IPS DF 6.9 (cell line): ENCODE measurements around the gene TACC2.

ENCODE experiments used
- DNase-seq: peaks from one replicate; pipeline ENCODE4 v3.0.0-alpha.2; 2013; ENCODE audit warnings: low read depth, low spot score
- H3K27ac ChIP-seq: one replicate; pipeline ENCODE4 v1.5.1; 2013; ENCODE audit warnings: low read length, control low read depth
- H3K27me3 ChIP-seq: 2 replicates; pipeline ENCODE4 v1.6.1; 2013; ENCODE audit warnings: mild to moderate bottlenecking, low read length; ENCODE audit not compliant: control insufficient read depth, insufficient read depth
- H3K36me3 ChIP-seq: 2 replicates; pipeline ENCODE4 v1.6.1; 2013; ENCODE audit warnings: low read length; ENCODE audit not compliant: control insufficient read depth, insufficient read depth
- H3K4me1 ChIP-seq: 2 replicates; pipeline ENCODE4 v1.6.1; 2013; ENCODE audit warnings: low read length; ENCODE audit not compliant: control insufficient read depth, insufficient read depth
- H3K4me3 ChIP-seq: 2 replicates; pipeline ENCODE4 v1.5.1; 2013; ENCODE audit warnings: mild to moderate bottlenecking, low read length
- H3K9me3 ChIP-seq: 2 replicates; pipeline ENCODE4 v1.6.1; 2013; ENCODE audit warnings: low read length, inconsistent platforms; ENCODE audit not compliant: control insufficient read depth, insufficient read depth
- WGBS: extraction: QIAGEN DNeasy Blood & Tissue Kit; methylation state at CpG from one replicate; pipeline ENCODE4 v1.1.7; 2013; ENCODE audit warnings: mixed read lengths, missing lambda C conversion rate; ENCODE audit not compliant: insufficient read length, insufficient coverage; 5-methylcytosine and 5-hydroxymethylcytosine counted together

Gene TACC2

DNA sequence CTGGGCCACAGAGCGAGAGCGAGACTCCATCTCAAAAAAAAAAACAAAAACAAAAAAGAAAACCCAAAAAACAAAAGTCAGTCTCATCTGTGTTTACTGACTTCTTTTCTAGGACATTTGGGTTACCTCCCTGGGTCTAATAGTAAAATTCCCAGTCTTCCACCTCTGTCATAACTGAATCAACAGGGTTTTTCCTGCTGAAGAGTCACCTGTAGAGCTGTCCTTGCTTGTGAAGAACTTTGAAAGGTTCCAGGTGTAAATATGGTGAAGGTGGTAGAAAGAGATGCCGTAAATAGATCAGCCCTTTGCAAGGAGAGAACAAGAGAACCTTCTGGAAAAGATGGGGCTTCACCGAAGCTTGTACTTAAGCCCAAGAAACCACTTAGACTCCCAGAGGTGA is 169.4 kb downstream of the TACC2 start:
- Histone ChIP-seq H3K36me3 (no peaks in the 10 kb centered on the region), H3K4me3 (no peak overlapping the region), H3K9me3 (no peaks in the 10 kb centered on the region), H3K27ac (no peak overlapping the region), H3K4me1 (peaks cover 4% of the 10 kb centered on the region), H3K27me3 (no peaks in the 10 kb centered on the region)
- no CpG with 5 or more reads among the region's 4 CpGs for WGBS
- DNase-seq: no peak

DNA sequence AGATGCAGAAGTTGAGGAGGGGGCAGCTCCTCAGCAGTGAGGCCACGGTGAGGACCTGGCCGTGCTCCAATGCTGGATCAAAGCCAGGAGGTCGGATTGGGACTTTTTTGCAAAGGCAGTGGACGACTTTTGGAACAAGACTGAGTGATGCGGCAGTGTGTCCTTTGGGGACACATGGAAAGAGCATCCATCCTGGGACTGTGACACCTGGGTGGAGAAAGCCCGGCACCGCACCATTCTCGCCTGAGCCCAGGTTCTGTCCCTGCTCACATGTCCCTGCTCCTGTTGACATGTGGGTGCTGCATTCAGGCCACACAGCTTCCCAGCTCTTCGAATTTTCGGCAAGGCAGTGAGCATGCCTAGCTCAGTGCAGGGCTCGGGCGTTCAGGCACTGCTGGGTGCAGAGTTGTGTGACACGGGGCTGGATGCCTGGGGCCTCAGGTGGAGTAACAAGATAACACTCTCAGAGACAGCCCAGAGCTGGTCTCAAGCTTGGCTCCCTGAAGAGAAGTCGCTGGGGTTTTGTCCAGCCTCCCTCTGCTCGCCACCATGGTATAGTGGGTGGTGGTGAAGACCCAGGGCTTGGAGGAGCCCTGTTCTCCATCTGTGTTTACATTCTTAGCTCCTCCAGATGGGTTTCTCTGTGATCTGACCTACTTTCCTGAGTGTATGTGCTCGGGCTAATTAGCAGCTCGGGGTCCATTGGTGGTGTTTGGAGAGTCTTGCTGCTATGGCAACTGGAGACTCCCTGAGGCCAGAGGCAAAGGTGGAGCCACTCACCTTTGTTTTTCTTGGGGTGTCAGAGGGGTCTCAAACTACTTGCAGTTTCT is 170.4 kb downstream of the TACC2 start:
- no CpG with 5 or more reads among the region's 17 CpGs for WGBS
- H3K9me3 ChIP-seq: no peaks in the 10 kb centered on the region
- peaks cover 4% of the 10 kb centered on the region for H3K4me1 ChIP-seq
- no peaks in the 10 kb centered on the region for H3K27me3 ChIP-seq
- no peak overlapping the region for H3K4me3 ChIP-seq
- no peaks in the 10 kb centered on the region for H3K36me3 ChIP-seq
- no peak overlapping the region for H3K27ac ChIP-seq
- no peak for DNase-seq

DNA sequence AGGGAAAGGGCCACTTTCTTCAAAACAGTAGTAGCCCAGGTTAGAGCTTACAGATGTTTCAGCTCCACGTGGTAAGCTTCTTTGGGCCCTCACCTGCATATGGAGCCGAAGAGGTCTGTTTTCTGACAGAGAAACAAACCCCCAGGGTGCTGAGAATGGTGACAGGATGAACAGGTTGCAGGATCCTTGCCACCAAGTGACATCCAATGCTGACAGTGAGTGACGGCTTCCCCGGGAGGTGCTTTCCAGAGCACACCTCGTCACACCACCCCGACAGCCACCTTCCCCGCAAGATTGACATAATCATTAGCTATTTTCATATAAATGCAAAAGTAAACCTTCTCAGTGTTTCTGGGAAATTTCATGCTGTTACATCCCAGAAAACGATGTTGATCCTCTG is 172.8 kb downstream of the TACC2 start:
- Histone ChIP-seq H3K4me1 (peaks cover 7% of the 10 kb centered on the region; the same call in 1 of the 2 replicates), H3K9me3 (no peaks in the 10 kb centered on the region), H3K36me3 (no peaks in the 10 kb centered on the region), H3K27ac (no peak overlapping the region), H3K4me3 (no peak overlapping the region), H3K27me3 (no peaks in the 10 kb centered on the region)
- no peak for DNase-seq
- no CpG with 5 or more reads among the region's 8 CpGs for WGBS

DNA sequence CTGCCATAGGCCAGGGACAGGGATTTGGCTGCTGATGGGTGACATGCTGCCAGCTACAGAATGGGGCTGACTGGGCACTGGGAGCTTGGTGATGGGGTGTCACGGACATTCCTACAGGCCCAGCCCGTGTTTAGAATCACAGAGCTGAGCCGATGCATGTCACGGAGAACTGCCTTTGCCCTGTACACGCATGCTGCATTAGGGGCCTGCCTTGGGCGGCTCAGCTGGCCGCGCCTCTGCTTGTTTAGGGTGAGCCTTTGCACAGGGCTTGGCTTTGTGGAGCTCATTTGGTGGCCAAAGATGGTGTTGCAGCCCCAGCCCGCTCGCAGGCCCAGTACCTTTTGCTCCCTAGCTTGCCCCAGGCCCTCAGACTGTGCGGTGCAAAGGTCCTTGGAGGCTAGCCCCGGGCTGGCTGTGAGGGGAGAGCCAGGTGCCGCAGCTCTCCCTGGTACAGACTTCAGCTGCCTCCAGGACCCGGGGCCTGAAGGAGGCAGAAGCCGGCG is 173.8 kb downstream of the TACC2 start:
- no peaks in the 10 kb centered on the region for H3K9me3 ChIP-seq
- no CpG with 5 or more reads among the region's 16 CpGs for WGBS
- no peak overlapping the region for H3K27ac ChIP-seq
- H3K36me3 ChIP-seq: no peaks in the 10 kb centered on the region
- peaks cover 7% of the 10 kb centered on the region; the same call in 1 of the 2 replicates for H3K4me1 ChIP-seq
- no peak for DNase-seq
- H3K4me3 ChIP-seq: peak overlapping the region; percentile 86; the same call in 1 of the 2 replicates
- H3K27me3 ChIP-seq: no peaks in the 10 kb centered on the region

DNA sequence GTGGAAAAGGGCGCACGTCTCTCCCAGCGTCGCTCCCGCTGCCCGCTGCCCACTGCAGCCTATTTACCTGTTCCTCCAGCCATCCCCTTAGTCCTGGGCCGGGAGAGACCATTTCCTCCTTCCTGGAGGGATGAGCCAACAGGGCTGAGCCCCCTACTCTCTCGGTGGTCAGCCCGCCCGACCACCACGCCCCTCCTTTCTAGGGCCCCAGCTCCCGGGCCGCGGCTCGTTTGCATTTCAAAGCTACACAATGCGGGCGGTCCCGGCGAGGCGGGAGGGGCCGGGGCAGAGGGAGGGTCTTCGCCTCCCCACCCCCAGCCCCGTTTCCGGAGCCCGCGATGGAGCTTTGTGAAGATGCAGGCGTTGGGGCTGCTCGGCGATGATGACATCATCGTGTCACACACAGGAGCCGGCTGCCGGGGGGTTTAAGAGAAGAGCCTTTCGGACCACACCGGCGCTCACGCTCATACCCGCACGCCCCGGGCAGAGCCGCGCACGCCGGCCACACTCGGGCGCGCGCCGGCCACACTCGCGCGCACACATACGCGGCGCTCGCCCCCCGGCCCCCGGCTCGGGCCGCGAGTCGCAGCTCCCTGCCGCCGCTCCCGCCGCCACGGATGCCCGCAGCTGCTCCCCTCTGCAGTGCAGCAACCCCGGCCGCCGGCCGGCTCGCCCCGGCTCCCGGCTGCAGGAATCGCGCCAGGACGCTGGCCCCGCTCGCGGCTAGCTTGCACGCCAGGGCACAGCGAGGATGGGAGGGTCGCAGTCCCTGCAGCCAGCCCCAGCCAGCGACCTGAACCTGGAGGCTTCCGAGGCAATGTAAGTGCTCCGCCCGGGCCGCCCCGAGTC is 174.4 kb downstream of the TACC2 start:
- no peaks in the 10 kb centered on the region for H3K36me3 ChIP-seq
- H3K27ac ChIP-seq: no peak overlapping the region
- DNase-seq: peak; percentile 87
- H3K4me3 ChIP-seq: peak overlapping the region; percentile 86
- no peaks in the 10 kb centered on the region for H3K27me3 ChIP-seq
- no CpG with 5 or more reads among the region's 89 CpGs for WGBS
- no peaks in the 10 kb centered on the region for H3K9me3 ChIP-seq
- peaks cover 7% of the 10 kb centered on the region; the same call in 1 of the 2 replicates for H3K4me1 ChIP-seq

DNA sequence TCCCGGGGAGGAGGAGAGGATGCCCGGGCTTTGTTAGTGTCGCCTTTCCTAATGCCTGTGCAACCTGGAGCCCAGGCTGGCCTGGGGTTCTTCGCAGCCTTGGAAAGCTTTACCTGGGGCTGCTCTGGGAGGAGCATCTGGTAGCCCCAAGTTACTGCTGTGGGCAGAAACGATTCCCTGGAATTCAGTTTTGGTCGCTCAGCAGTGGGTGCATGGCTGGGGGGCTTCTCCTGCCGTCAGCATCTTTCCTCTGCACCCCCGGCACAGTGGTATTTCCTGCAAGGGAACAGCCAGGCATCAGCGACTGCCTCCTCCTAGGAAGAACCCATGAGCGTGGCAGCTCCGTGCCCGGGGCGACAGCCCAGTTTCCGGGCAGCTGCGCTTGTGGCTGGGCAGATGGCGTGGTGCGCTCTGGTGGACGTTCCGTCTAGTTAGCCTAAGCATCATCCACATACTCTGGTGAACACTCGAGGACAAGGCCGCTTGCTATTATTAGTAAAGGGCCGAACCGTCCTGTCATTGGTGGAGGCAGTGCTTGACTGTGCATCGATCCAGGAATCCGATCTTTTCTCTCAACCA is 175.1 kb downstream of the TACC2 start:
- Histone ChIP-seq H3K27ac (no peak overlapping the region), H3K27me3 (no peaks in the 10 kb centered on the region), H3K4me3 (peak overlapping the region; percentile 86), H3K36me3 (no peaks in the 10 kb centered on the region), H3K4me1 (peaks cover 6% of the 10 kb centered on the region; the same call in 1 of the 2 replicates), H3K9me3 (no peaks in the 10 kb centered on the region)
- no CpG with 5 or more reads among the region's 25 CpGs for WGBS
- DNase-seq: no peak

DNA sequence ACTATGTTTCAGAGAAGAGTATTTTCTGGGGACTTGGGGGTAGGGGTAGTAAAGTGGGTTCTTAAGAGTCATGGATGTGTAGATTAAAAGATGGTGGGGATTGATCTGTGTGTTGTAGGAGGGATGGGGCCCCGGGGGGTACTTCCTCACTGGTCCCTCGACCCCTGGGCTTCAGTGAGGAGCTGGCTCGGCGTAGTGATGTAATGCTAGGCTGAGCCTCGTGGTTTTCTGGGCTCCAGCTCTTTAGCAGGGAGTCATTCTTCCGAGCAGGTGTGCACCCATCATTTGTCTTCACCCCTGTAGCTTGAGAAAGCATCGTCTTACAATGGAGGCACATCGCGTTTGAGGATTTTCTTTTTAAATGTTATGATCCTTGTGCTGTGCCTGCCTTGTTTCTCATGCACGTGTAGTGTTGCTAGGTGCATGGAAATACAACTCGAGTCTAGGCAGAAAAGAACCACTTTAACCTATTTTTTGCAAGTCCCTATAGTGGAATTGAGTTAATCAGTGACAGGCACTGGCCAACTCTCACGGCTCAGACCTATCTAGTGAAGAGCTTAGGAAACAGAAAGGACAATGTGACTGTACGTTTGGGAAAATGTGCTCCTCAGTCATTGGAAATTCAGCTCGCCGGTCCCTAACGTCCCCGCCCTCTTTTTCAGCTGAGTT is 176.0 kb downstream of the TACC2 start:
- Histone ChIP-seq H3K9me3 (no peaks in the 10 kb centered on the region), H3K4me1 (peaks cover 4% of the 10 kb centered on the region; the same call in 1 of the 2 replicates), H3K36me3 (no peaks in the 10 kb centered on the region), H3K27me3 (no peaks in the 10 kb centered on the region), H3K27ac (no peak overlapping the region), H3K4me3 (peak overlapping the region; percentile 86; the same call in 1 of the 2 replicates)
- no peak for DNase-seq
- WGBS: no CpG with 5 or more reads among the region's 17 CpGs

DNA sequence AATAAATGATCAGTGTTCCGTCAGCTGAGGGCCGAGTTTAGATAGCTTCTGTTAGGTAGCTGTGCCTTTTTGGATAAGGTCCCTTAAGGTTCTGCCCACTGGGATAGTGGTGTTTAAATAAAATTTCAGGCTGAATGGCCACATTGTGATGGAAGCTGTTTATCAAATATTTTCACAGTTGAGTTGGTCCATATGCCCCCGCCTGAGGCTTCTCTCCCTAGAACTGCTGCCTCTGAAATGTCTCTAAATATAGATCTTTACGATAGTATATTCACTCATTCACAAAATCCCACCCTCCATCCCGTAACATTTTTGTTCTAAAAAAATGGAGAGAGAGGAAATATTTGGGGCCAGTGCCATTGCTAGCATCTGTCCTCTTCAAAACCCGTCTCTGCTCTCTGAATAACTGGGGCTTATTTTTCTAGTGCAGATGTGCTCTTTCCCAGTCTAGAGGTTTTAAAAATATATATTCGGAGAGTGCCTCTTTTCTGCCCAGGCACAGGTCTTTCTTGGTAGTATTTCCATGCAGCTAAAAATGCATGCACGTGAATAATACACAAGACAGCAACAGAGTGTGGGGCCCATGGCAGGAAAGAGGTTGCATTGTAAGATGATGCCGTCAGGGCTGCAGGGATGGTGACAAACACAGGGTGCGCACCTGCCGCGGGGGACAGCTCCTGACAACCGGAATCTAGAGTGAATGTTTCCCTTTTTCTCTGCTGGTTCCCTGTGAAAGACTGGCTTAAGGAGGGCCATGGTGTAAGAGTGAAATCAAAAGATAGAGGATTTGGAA is 176.7 kb downstream of the TACC2 start:
- WGBS: 100% methylated on average over 2 of the region's 13 CpGs
- no peaks in the 10 kb centered on the region for H3K9me3 ChIP-seq
- H3K27me3 ChIP-seq: no peaks in the 10 kb centered on the region
- no peaks in the 10 kb centered on the region for H3K36me3 ChIP-seq
- DNase-seq: no peak
- H3K27ac ChIP-seq: no peak overlapping the region
- H3K4me1 ChIP-seq: peaks cover 7% of the 10 kb centered on the region
- no peak overlapping the region for H3K4me3 ChIP-seq

DNA sequence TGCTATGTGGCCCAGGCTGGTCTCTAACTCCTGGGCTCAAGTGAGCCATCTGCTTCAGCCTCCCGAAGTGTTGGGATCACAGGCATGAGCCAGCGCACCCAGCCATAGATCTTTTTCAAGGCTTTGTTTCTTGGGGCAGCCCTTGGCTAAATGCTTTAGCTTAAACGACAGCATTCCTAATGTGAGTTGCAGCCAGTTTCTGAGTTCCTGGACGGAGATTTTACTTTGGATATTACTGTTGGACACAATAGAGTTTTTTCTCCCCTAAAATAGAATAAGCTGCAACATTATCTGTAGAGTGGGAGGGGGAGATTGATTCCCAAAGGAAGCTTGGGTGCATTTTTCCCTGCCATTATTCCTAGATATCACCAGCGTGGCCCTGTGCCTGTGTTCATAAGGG is 179.1 kb downstream of the TACC2 start:
- no peak for DNase-seq
- no CpG with 5 or more reads among the region's 5 CpGs for WGBS
- Histone ChIP-seq H3K36me3 (no peaks in the 10 kb centered on the region), H3K27me3 (no peaks in the 10 kb centered on the region), H3K4me3 (no peak overlapping the region), H3K9me3 (no peaks in the 10 kb centered on the region), H3K4me1 (peaks cover 10% of the 10 kb centered on the region), H3K27ac (no peak overlapping the region)
